Left lung (tissue), 14 donors: ENCODE results near the gene OR1D2. TPM values are rescaled to one million over a fixed set of nuclear protein-coding genes. Genes with fewer than 3 reads are reported as not detected.
"Not testable (repeated sequence)": the region's sequence is repeated elsewhere in the genome, so short reads cannot be mapped to it uniquely, and the experiment has no call there.

Experiments
- ATAC-seq: fragments of 200-7000 bp; cut with Tn5 transposase; one replicate; pipeline ENCODE4 v1.9.1; 2020; ENCODE audit warnings: moderate library complexity
- DNase-seq, 4 donors: peaks; one replicate each; pipeline ENCODE4 v3.0.0-alpha.2; 2013 to 2020
- H3K27ac ChIP-seq, 2 donors: fragments of 200-600 bp; sonication (generic) in 1 of 2; one replicate each; pipeline versions ENCODE4 v1.5.0 to v1.8.0; 2020 to 2021
- H3K27me3 ChIP-seq, 2 donors: fragments of 200-600 bp; sonication (generic) in 1 of 2; one replicate each; pipeline versions ENCODE4 v1.5.0 to v1.8.0; 2020 to 2021
- H3K36me3 ChIP-seq, 2 donors: fragments of 200-600 bp; sonication (generic) in 1 of 2; one replicate each; pipeline versions ENCODE4 v1.5.0 to v1.8.0; 2020 to 2021
- H3K4me1 ChIP-seq, 2 donors: fragments of 200-600 bp; one replicate each; pipeline ENCODE4 v1.8.0; 2021
- H3K4me3 ChIP-seq, 2 donors: fragments of 200-600 bp; sonication (generic) in 1 of 2; one replicate each; pipeline versions ENCODE4 v1.5.0 to v1.8.0; 2020 to 2021; ENCODE audit warnings: mild to moderate bottlenecking in 1 of 2
- H3K9me3 ChIP-seq, 2 donors: fragments of 200-600 bp; sonication (generic) in 1 of 2; one replicate each; pipeline versions ENCODE4 v1.5.0 to v1.8.0; 2020 to 2021
- CTCF ChIP-seq, 2 donors: fragments of 200-600 bp; sonication (generic) in 1 of 2; IDR thresholded peaks; one replicate each; pipeline versions ENCODE4 v1.5.0 to v1.8.0; 2021; ENCODE audit warnings: antibody characterized with exemption in 2 of 2
- intact Hi-C, 2 donors: fragments of 100-400 bp; cut with DNase I; formaldehyde crosslinking; loops; one replicate each; pipeline versions ENCODE4 v1.11.2 to v1.14.2; 2022
- long read RNA-seq, 12 donors: library from polyadenylated mRNA in 2 of 12; unstranded in 2 of 12; transcript quantifications; one replicate each; pipeline ENCODE4 v2.0.0 and lab custom pipeline, GENCODE V29; 2019 to 2026
- polyA plus RNA-seq, 6 donors: library from polyadenylated mRNA; unstranded; fragments of 120-200 nt; gene quantifications; one replicate each; pipeline ENCODE4 v1.2.1, GENCODE V29; 2013; ENCODE audit not compliant: insufficient read length in 6 of 6
- total RNA-seq, 2 donors: library from RNA; stranded (reverse); fragmentation: NEBNext Ultra II Directional; extraction: Animal tissue kit (Norgen Biotek cat#: 25700); gene quantifications; one replicate each; pipeline ENCODE4 v1.2.1, GENCODE V29; 2021
- donor health status: DM: no; HTN: yes; CAD: no.
- donor health status: DM: no; HTN: no; CAD: no.

OR1D2 gene
- total RNA-seq (not detected), polyA plus RNA-seq (under 1 TPM in 2 of 6 donors, not detected in 4; 0.03 to 0.04 TPM)
- long read RNA-seq, donor 1 = 0 reads
- long read RNA-seq, donor 2 = 0 reads
- long read RNA-seq, donor 3 = 0 reads
- long read RNA-seq, donor 4 = 0 reads
- long read RNA-seq, donor 5 = 0 reads
- long read RNA-seq, donor 6 = 0 reads
- long read RNA-seq, donor 7 = 0 reads
- long read RNA-seq, donor 8 = 0 reads
- long read RNA-seq, donor 9 = 0 reads
- long read RNA-seq, donor 10 = 0 reads
- long read RNA-seq, donor 11 = 0 reads
- long read RNA-seq, donor 12 = 0 reads

DNA sequence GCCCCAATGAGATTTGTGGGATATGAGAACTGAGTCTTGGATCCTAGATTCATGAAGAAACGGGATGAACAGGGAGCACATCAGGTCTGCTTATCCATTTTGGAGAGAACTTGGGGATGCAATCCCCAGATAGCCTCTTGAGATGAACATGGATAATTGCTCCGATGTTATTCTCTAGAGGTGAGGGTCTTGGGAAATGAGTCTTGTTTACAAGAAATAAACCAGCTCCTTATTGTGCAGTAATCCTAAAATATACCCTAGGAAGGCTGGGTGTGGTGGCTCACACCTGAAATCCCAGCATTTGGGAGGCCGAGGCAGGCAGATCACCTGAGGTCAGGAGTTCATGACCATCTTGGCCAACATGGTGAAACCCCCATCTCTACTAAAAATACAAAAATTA lies at the start of gene OR1D2:
Gene OR1D2 (minus strand): TSS at position 101 of the 400 bp plus-strand sequence. CDS start 11,426 bp downstream, outside the sequence.
- peaks cover 0 to 9% of the 10 kb centered on the region in 2 donors for H3K27me3 ChIP-seq
- ATAC-seq = no peak
- H3K36me3 ChIP-seq = no peaks in the 10 kb centered on the region
- no peak for TF ChIP-seq CTCF (IDR thresholded peaks at IDR 0.05)
- no peak within 1 kb of the TSS for H3K27ac ChIP-seq
- peaks cover 0 to 15% of the 10 kb centered on the region in 2 donors for H3K9me3 ChIP-seq
- intact Hi-C loops = no loop called here
- H3K4me1 ChIP-seq = no peaks in the 10 kb centered on the region
- no peak within 1 kb of the TSS for H3K4me3 ChIP-seq
- DNase-seq = no peak

DNA sequence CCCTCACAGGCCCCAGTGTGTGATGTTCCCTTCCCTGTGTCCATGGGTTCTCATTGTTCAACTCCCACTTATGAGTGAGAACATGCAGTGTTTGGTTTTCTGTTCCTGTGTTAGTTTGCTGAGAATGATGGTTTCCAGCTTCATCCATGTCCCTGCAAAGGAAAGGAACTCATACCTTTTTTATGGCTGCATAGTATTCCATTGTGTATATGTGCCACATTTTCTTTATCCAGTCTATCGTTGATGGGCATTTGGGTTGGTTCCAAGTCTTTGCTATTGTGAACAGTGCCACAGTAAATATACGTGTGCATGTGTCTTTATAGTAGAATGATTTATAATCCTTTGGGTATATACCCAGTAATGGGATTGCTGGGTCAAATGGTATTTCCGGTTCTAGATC lies 33.3 kb upstream of the OR1D2 start:
- H3K4me1 ChIP-seq, intact Hi-C loops, DNase-seq: not testable (repeated sequence)

GRCh38 chr17:3127451-3127850 lies 23.2 kb upstream of the OR1D2 start, which contains the start of gene OR1G1:
TSS of gene OR1G1 (minus strand) at chr17:3127551. CDS start at chr17:3127551, 0 bp downstream.
- H3K4me3 ChIP-seq = no peak within 1 kb of the TSS
- no peak for ATAC-seq
- H3K27me3 ChIP-seq = peaks cover 0 to 19% of the 10 kb centered on the region in 2 donors
- TF ChIP-seq CTCF (IDR thresholded peaks at IDR 0.05) = no peak
- no peak within 1 kb of the TSS for H3K27ac ChIP-seq
- H3K4me1 ChIP-seq = no peaks in the 10 kb centered on the region
- H3K9me3 ChIP-seq = no peaks in the 10 kb centered on the region
- intact Hi-C loops = no loop called here
- no peak for DNase-seq
- H3K36me3 ChIP-seq = no peaks in the 10 kb centered on the region

More for the DNA sequence above, 33.3 kb upstream of the OR1D2 start:
- H3K27me3 ChIP-seq, ATAC-seq, H3K9me3 ChIP-seq, H3K27ac ChIP-seq, H3K36me3 ChIP-seq, H3K4me3 ChIP-seq: not testable (repeated sequence)

- H3K4me3 ChIP-seq, H3K36me3 ChIP-seq, ATAC-seq, H3K27ac ChIP-seq, intact Hi-C loops, H3K9me3 ChIP-seq, H3K27me3 ChIP-seq, H3K4me1 ChIP-seq, DNase-seq: not testable (repeated sequence)
These were observed 30.4 kb downstream of the OR1D2 start for GRCh38 chr17:3073850-3074249.

DNA sequence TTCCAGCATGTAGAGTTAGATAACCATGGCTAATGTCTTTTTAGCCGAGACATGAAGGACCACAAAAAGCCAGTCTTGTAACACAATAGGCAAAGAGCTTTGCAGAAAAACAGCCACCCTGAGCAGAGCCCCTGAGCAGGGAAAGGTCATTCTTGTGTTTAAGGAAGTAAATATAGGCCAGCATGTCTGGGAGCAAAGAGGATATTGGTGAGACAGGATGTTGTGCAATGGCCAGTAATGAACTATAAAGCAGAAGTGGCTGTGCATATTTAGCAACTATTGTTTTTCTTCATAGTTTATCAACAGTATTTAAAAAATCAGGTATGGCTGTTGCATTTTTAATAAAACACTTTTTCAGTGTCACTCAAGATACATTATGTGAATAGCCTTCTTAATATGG lies 39.0 kb downstream of the OR1D2 start:
- intact Hi-C loops, H3K27me3 ChIP-seq, H3K4me3 ChIP-seq, H3K9me3 ChIP-seq, H3K36me3 ChIP-seq, H3K4me1 ChIP-seq: not testable (repeated sequence)
- DNase-seq (peak in 2 of 4 donors; percentile 8 to 26), ATAC-seq (peak; percentile 85)
- peak overlapping the region in 1 of 2 donors; percentile 41 for H3K27ac ChIP-seq

DNA sequence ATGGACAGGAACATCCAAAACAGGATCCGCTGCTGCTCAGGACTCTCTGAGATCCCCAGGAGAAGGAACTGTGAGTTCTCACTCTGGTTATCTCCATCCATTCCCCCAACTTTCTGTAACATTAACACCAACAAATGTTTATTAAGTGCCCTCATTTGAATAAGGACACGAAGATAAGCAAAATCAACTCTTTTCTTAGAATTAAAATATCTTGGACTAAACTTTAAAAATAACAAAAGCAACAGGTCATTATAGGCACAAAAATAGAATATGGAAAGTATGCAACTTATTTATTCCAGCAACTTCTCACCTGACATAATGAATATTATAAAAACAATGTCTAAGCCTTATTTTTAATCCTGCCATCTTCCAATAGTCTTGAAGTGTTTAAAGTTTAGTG lies 40.7 kb downstream of the OR1D2 start, which contains the start of gene OR1D5:
Gene OR1D5 (minus strand): TSS at position 101 of the 400 bp plus-strand sequence. CDS start 0 bp downstream, at position 101.
- H3K27ac ChIP-seq, H3K4me3 ChIP-seq, DNase-seq, H3K27me3 ChIP-seq, intact Hi-C loops, H3K36me3 ChIP-seq, H3K9me3 ChIP-seq, H3K4me1 ChIP-seq, ATAC-seq: not testable (repeated sequence)

- intact Hi-C loops, H3K27me3 ChIP-seq, H3K4me3 ChIP-seq, H3K9me3 ChIP-seq, H3K4me1 ChIP-seq, H3K36me3 ChIP-seq, H3K27ac ChIP-seq, DNase-seq, ATAC-seq: not testable (repeated sequence)
These were observed 41.3 kb downstream of the OR1D2 start for GRCh38 chr17:3062824-3063377.

DNA sequence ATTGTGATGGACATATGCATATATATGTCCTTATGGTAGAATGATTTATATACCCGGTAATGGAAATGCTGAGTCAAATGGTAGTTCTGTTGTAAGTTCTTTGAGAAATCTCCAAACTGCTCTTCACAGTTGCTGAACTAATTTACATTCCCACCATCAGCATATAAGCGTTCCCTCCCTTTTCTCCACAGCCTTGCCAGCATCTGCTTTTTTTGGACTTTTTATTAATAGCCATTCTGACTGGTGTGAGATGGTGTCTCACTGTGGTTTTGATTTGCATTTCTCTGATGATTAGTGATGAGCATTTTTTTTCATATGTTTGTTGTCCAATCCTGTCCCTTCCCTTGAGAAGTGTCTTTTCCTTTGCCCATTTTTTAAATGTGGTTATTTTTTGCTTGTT lies 49.4 kb downstream of the OR1D2 start:
- H3K4me3 ChIP-seq, H3K9me3 ChIP-seq, H3K27ac ChIP-seq, H3K27me3 ChIP-seq, ATAC-seq, intact Hi-C loops, H3K4me1 ChIP-seq, H3K36me3 ChIP-seq, DNase-seq: not testable (repeated sequence)
